ENCODE data around the gene PLEKHA7.

The PLEKHA7 gene

DNA sequence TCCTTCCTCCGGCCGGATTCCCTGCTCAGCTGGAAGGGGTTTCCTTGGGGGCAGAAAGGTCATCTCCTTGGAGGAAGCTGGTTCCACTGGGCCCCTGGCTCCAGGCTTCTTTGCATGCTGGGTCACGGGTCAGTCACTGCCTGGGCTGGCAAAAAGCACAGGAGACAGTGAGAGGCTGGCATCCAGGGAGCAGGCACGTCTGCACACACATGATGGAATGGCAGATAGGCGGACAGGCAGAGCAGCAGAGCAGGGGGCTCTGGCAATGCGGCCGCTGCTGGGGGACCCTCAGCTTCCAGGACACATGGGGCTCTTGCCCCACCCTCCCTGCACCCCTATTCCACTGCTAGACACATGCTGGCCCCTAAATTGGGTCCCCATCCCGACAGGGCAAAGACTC is 235.3 kb downstream of the PLEKHA7 start:
- DNase-seq (ENCODE audit: low read depth in 4 of 4, low spot score in 1 of 4): no peak

DNA sequence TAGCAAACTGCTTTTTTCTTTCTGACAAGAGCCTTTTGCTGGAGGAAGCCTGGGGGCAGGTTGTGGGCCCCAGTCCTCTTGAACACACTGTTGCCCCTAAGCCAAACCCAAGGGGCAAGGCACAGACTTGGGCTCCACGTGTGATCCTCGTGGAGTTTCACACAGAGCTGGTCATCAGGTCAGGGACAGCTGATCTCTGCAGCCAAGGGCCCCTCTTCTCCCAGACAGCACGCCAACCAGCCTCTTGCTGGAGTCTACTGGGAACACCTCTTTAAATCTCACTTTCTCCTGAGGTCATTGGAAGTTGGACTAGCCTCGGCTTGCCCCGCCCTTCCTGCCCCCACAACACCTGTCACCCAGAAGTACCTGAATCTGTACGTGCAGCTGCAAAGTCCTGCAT is 235.9 kb downstream of the PLEKHA7 start:
- no peak for DNase-seq (ENCODE audit: low read depth in 4 of 4, low spot score in 1 of 4)

DNA sequence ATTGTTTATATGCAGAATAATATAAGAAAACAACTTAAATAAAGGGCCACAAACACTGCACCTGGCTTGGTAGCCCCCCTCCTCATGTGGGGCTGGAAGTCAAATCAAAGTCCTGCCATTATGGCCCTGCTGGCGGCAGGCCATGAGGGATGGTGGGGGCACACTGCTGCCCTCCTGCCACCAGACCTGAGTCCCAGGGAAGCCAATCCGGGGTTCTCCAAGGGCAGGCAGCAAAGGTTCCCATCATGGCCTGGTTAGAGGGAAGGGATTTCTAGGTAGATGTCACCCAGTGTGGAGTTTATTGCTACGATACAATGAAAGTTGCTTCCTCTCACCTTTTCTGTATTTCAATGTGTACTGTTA is 236.6 kb downstream of the PLEKHA7 start:
- DNase-seq (ENCODE audit: low read depth in 4 of 4, low spot score in 1 of 4): no peak

DNA sequence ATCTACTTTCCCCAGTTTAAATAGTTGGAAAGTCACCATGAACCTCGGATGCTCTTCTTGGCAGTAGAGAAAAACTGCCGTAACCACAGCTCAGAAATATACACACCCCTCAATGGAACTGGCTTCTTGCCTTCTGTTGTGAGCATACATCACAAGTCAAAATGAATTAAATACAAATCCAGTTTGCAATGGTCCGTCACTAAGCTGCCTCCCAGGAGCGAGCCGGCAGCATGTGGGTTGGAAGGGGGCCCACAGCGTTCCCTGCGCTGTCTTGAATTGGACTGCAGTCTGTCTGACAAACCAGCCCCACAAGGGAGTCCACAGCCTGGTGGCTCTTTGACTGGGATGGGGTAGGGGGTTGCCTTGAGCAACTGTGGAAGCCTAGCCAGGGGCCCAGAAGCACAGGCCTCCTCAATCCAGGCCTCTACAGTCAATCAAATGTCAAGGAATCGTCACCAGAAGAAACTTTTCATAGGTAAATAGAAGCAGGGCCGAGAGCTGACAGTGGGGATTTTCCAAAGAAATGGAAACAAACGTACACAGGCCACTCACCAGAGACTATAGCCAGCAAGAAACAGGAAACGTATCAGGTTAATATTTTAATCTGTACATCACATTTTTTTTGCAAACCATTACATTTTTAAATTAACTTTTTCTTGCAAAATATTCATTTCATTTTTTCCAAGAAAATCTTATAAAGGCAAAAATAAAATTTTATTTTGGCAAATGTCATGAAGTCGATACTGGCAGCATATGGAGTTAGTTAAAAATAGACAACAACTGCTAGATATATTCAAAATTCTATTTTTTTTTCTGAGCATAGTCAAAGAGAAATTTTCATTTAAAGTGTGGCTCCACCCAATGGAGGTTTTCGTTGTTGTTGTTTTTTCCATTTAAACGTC is 237.3 kb downstream of the PLEKHA7 start:
- no peak for DNase-seq (ENCODE audit: low read depth in 4 of 4, low spot score in 1 of 4)

DNA sequence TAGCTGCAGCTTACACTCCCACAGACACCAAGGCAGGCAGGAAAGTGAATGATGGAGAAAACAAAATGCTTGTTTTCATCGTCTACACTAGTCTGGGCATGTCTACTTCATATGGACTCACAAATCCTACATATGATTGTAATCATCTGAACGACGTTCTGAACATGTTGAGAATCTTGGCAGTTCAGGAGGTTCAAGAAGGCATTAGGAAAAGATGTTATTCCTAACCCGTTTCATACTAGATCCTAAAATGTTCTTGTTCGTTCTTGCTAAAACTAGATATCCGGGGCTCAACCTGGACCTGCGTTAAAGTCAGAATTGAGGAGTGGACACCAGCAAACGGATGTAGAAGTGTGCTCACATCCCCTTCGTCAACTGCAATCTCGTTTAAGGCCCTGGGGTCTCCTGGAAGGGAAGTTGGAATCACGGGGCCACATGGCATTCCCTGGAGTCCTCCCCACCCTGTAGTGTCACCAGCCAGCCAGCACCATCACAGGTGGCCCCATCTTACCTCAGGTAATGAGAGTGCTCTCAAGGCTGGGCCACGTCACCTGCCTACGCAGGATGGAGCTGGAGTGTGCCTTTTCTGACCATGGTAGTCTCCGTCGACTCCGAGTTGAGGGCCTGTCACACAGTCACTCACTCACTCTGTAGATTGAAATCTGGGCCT is 238.5 kb downstream of the PLEKHA7 start:
- no peak for DNase-seq (ENCODE audit: low read depth in 4 of 4, low spot score in 1 of 4)

DNA sequence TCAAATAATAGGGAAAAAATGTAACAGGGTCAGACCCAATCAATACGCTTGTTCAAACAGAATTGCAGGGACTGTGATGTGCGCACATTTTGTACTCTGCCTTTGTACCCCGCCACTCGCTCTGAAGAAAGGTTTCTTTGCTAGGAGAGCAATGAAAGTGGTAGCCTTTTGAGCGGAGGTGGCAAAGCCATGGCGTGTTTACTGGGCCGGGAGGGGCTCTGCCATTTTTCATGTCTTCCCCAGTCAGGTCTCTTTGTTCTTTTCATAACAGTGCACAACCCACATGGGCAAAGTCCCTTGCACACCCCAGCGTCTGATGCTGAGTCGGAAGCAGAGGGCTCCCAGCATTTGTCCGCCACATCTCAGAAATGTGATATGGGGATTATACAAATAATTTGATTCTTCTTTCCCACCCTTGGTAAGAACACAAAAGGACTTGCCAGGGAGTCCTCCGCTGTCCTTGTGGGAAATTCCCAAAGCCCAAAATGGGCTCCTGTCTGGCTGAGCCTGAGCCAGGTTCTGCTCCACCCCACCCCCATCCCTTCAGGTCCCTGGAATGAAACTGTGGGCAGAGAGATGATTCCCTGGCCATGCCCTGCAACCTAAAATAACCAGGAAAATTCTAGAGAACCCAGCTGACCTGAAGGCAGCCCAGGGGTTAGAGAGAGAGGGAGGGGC is 239.1 kb downstream of the PLEKHA7 start:
- no peak for DNase-seq (ENCODE audit: low read depth in 4 of 4, low spot score in 1 of 4)

DNA sequence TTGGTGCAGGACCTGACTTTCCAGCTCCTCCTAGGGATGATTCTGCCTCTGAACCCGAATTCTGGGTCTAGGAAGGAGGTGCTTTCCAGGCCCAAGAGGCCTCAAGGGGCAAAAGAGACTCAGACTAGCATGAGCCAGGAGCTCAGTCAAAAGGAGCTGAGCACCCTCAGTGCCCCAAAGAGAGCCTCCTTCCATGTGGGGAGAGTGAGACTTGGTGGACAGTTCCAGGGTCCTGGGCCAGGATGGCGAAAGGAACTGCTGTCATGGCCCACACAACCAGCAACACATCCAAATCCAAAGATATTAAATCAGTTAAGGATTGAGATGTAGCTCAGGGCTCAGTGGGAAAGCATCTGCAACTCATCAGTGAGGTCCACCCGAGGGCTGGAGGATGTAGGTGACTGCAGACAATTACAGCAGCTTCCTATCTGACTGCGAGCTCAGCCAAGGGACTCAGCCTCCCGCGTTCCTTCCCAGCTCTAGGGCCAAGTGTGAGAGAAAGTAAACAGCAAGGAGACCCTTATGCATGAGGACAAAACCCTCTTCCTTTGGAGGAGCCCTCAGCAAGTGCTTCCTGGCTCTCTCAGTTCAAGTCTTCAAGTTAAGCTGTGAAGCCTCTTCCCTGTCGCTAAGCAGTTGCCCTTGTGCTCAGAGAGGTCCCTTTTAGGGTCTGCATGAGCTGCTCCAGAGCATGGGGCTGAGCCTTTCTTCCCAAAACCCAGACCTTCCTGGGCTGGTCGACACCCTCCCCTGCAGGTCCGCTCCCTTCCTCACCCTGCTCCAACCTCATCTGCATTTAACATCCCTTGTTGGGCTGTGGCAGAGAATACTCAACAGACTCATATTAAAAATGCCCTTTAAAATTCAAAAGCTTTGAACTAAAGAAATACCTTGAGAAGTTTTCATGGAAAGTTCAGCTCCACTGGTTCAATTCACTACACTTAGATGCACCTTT is 240.0 kb downstream of the PLEKHA7 start:
- DNase-seq (ENCODE audit: low read depth in 4 of 4, low spot score in 1 of 4): no peak

DNA sequence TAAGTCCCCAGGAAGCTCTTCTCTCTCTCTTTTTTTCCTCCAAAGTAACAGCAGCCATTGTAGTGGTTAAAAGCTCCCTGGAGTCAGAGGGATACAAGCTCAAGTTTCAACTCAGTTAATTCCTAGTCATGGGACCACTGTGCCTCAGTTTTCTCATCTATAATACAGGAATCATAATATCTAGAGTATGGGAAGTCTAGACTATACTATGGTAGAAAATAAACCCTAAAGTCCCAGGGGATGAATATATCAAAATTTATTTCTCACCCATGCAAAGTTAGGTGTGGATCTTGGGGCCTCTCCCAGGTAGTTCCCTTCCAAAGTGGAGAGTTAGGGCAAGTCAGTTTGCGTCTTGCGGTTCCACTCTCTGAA is 242.1 kb downstream of the PLEKHA7 start:
- DNase-seq (ENCODE audit: low read depth in 4 of 4, low spot score in 1 of 4): no peak

DNA sequence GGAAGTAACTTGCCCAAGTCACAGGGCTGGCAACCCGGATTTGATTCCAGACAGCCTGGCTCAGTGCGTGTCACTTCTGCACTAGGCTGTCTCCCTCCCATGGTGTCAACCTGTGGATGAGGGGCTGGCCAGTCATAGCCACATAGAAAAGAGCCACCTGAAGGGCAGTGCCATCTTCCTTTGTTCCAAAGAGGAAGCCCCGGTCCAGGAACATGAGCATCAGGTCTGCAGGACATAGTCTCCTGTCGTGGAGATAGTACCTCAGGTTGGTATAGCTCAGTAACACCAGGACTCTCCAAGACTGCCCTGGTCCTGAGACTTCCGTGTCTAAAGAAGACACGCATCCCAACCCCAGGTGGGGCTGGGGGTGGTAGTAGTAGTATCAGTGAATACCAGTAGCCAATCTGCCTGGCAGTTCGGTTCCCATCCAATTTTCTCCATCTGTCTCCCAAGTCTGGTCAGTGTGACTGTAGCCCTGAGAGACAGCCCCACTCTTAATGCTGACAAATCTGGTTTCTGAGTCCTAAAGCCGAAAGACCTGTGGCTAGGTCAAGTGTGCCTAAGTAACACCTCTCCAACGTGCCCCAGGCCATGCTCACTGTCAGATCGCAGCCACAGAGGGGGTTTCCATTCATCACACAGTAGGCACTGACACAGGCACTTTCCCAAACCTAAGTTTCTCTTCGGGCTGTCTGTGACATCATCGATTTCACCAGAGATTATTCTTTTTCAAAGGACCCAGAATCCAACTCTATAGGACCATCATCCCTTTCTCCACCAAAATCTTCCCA is 242.7 kb downstream of the PLEKHA7 start:
- no peak for DNase-seq (ENCODE audit: low read depth in 4 of 4, low spot score in 1 of 4)

DNA sequence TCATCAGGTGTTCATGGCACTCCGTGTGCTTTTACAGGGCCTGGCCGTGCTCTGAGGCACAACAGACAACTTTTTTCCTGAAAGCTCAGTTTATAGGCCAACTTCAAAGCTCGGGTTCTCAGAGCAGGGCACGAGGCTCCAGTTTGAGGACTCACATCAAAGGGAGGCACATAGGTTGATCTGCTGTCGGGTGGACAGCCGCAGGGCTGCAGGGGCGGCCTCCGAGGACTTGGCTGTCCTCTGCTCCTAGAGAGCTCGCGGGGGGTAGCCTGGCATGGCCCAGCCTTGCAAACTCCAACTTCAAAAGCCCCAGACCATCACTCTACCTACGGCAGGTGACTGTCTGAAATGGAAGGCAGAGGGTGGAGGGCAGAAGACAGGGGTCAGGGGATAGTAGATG is 244.2 kb downstream of the PLEKHA7 start:
- DNase-seq (ENCODE audit: low read depth in 4 of 4, low spot score in 1 of 4): no peak

DNA sequence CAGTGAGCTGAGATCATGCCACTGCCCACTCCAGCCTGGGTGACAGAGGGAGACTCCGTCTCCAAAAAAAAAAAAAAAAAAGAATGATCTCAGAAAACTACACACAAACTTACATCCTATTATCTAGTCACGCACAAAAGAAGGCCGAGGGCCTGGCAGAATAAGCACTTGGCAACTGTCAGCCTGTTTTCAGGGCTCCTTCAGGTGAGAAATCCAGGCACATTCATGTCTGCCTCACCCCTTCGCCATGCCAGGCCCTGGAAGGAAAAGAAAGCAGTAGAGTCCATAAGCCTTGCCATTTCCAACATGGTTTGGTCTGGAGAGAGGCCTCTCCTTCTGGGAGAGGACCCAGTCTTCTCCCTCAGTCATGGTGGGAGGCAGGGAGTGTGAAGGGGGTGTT is 244.8 kb downstream of the PLEKHA7 start:
- no peak for DNase-seq (ENCODE audit: low read depth in 4 of 4, low spot score in 1 of 4)

DNA sequence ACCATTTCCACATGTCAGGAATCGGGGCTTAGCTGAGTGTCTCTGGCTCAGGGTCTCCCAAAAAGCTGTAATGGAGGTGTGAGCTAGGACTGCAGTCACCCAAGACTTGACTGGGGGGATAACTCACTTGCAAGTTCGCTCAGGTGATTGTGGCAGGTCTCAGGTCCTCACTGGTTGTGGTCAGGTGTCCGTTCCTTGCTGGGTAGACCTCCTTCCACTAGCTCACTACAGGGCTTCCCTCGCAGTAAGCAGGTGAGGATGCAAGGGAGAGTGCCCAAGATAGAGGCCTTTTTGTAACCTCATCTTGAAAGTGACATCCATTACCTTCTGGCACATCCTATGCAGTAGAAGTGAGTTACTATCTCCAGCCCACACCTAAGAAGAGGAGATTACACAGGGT is 246.3 kb downstream of the PLEKHA7 start:
- DNase-seq (ENCODE audit: low read depth in 4 of 4, low spot score in 1 of 4): no peak

DNA sequence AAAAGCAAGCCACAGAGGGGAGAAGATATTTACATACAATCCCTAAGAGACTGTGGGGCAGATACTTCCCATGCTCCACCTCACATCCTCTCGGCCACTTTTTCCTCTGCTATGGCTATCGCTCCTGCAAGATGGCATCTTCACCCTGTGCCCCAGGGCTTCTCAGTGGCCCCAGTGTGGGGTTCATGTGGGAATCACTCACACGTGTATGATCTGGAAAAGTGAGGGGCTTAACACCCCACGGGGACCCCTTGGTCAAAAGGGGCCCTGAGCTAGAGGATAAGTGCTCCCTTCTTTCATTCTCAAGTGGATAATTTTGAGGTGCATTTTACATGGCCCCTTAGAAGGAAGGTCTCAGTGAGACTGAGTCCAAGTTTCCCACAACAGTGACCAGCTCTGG is 247.1 kb downstream of the PLEKHA7 start:
- DNase-seq (ENCODE audit: low read depth in 4 of 4, low spot score in 1 of 4): no peak

DNA sequence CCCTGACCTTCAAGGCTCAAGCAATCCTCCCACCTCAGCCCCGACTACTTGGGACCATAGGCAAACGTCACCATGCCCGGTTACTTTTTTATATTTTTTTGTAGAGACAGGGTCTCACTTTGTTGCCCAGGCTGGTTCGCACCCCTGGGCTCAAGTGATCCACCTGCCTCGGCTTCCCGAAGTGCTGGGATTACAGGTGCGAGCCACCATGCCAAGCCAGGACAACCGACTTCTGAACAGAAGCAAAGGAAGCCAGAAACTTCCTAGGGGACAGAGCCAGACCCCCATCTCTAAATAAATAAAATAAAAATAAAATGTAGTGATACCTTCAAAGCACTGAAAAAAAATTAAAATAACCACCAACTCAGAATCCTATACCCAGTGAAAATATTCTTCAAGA is 249.3 kb downstream of the PLEKHA7 start:
- no peak for DNase-seq (ENCODE audit: low read depth in 4 of 4, low spot score in 1 of 4)

DNA sequence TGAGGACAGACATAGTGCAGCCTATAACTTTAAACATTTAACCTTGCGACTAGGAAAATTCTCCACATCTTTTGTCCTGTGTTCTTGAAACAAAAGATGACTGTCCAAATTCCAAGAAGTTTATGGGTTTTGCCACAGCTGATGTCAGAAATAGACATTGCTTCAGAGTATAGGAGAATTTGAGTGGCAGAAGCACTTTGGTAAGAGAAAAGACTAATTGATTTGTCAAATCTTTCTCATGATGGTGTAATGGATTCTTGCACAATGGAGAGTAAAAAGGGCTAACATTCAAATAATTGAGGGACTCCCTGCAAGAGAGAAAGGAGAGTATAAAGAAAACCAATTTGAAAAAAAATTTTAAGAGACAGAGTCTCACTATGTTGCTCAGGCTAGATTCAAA is 250.5 kb downstream of the PLEKHA7 start:
- no peak for DNase-seq (ENCODE audit: low read depth in 4 of 4, low spot score in 1 of 4)

DNA sequence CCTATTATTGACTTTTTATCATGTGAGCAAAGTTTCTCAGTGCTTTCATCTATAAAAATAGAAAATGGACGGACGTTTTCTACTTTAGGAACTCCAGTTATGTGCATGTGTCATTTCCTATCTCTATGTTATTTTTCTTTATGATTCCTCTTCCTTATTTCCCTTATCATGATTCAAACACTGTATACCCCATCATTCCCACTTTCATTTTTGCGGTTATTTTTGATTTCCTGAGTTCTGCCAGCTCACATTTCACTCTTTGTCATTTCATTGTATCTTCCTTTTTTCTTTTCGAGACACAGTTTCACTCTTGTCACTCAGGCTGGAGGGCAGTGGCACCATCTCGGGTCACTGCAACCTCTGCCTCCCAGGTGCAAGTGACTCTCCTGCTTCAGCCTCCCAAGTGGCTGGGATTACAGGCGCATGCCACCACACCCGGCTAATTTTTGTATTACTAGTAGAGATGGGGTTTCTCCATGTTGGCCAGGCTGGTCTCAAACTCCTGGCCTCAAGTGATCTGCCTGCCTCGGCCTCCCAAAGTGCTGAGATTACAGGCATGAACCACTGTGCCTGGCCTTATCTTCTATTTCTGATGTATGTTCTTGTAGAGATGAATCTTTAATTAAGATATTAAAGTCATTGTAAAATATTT is 254.2 kb downstream of the PLEKHA7 start:
- no peak for DNase-seq (ENCODE audit: low read depth in 4 of 4, low spot score in 1 of 4)

DNA sequence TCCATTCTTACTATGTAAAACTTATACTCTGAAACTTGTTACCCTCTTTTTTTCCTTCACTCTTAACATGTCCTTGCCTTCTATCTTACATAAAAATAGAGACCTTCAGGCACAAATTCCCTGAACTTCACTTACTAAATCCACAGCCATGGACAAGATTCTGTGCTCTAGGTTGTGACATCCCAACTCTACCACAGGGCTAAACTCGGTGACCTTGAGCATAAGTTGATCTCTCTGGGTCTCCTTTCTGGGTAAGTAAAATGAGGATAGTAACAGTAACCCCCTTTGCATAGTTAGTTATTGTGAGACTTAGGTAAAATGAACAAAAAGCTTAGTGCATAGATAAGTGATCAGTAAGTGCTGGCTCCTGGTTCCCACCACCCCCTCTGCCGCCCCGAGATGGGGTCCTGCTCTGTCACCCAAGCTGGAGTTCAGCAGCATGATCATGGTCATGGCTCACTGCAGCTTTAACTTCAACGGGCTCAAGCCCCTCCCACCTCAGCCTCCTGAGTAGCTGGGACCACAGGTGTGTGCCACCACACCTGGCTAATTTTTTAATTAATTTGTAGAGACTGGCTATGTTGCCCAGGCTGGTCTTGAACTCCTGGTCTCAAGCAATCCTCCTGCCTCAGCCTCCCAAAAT is 255.7 kb downstream of the PLEKHA7 start:
- no peak for DNase-seq (ENCODE audit: low read depth in 4 of 4, low spot score in 1 of 4)

DNA sequence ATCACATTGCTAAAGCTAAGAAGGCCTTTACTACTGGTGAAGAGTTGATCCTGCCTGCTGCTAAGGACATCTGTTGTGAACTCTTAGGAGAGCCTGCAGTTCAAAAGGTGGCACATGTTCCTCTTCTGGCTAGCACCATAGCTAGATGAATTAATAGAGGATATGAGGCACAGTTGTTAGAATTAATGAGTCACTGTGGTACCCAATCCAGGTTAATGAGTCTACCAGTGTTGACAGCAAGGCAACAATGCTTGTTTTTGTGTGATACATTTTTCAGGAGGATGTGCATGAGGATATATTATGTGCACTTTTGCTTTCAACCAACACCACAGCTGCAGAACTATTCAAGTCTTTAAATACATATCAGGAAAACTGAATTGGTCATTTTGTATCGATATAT is 263.8 kb downstream of the PLEKHA7 start:
- DNase-seq (ENCODE audit: low read depth in 4 of 4, low spot score in 1 of 4): no peak

DNA sequence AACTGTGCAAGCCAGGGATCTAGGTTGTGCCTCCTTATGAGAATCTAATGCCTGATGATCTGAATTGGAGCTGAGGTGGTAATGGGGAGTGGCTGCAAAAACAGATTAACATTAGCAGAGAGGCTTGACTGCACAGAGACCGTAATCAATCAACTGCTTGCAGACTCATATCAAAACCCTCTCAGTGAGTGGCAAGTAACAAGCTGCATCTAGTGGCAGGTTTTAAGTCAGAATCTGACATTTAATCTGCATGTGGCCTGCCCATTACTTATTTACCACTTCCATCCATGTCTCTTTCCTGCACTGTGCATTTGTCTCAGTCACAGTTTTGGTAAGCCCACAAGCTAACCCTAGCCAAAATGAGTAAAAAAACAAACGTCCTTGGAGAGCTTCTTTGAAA is 264.5 kb downstream of the PLEKHA7 start:
- DNase-seq (ENCODE audit: low read depth in 4 of 4, low spot score in 1 of 4): no peak
